Bronchial epithelial cell (primary cell): Measurements from ENCODE around the gene MMS22L. TPM values are rescaled to one million over a fixed set of nuclear protein-coding genes. Genes with fewer than 3 reads are reported as not detected.

Experiments used
- DNase-seq: peaks from one replicate; pipeline ENCODE4 v3.0.0-alpha.2; 2010; ENCODE audit warnings: low read depth
- FAIRE-seq: peaks from 2 replicates; lab custom pipeline; 2011; peaks lifted over from hg19 to GRCh38; lab: Jason Lieb, UNC
- H3K27me3 ChIP-seq: 2 replicates; pipeline ENCODE4 v1.5.1; 2011; ENCODE audit warnings: low read length; ENCODE audit not compliant: control insufficient read depth, insufficient read depth
- H3K36me3 ChIP-seq: 2 replicates; pipeline ENCODE4 v1.5.1; 2011; ENCODE audit warnings: low read length; ENCODE audit not compliant: control insufficient read depth, insufficient read depth
- H3K4me3 ChIP-seq: 2 replicates; pipeline ENCODE4 v1.5.1; 2011; ENCODE audit warnings: mild to moderate bottlenecking, low read depth, low read length, control low read depth
- CTCF ChIP-seq: IDR thresholded peaks from 2 replicates; pipeline ENCODE4 v1.5.1; 2011; ENCODE audit warnings: mild to moderate bottlenecking, moderate library complexity, low read length, control low read depth, inconsistent platforms; ENCODE audit not compliant: insufficient read depth, severe bottlenecking
- total RNA-seq: library from RNA; depleted of rRNA; stranded (reverse); fragments of >200 nt; gene quantifications from 2 replicates; pipeline ENCODE4 v1.2.1, GENCODE V29; 2014

Gene MMS22L
- total RNA-seq, 1 donor from 2014 or later: 8.4 TPM

- no peak overlapping the region for H3K4me3 ChIP-seq
- no peaks in the 10 kb centered on the region for H3K36me3 ChIP-seq
- DNase-seq (no peak), FAIRE-seq (no peak)
- no peaks in the 10 kb centered on the region for H3K27me3 ChIP-seq
- TF ChIP-seq CTCF: no peak
Measured at GRCh38 chr6:97110149-97110548, 172.9 kb downstream of the MMS22L start.

- DNase-seq: no peak
- FAIRE-seq: no peak
- H3K36me3 ChIP-seq: no peaks in the 10 kb centered on the region
- no peak for TF ChIP-seq CTCF
- no peaks in the 10 kb centered on the region for H3K27me3 ChIP-seq
- no peak overlapping the region for H3K4me3 ChIP-seq
Measured at GRCh38 chr6:97109444-97109843, 173.6 kb downstream of the MMS22L start.

- FAIRE-seq: no peak
- Histone ChIP-seq H3K4me3 (no peak overlapping the region), H3K27me3 (no peaks in the 10 kb centered on the region), H3K36me3 (no peaks in the 10 kb centered on the region)
- TF ChIP-seq CTCF: no peak
- DNase-seq: peak; percentile 14
Measured at GRCh38 chr6:97102145-97102790, 180.7 kb downstream of the MMS22L start.

GRCh38 chr6:97100696-97101095, 182.3 kb downstream of the MMS22L start:
- H3K36me3 ChIP-seq: no peaks in the 10 kb centered on the region
- TF ChIP-seq CTCF: no peak
- no peak overlapping the region for H3K4me3 ChIP-seq
- no peak for FAIRE-seq
- DNase-seq: no peak
- H3K27me3 ChIP-seq: no peaks in the 10 kb centered on the region

GRCh38 chr6:97097068-97098047, 185.7 kb downstream of the MMS22L start:
- H3K27me3 ChIP-seq: no peaks in the 10 kb centered on the region
- H3K4me3 ChIP-seq: no peak overlapping the region
- DNase-seq: no peak
- TF ChIP-seq CTCF: no peak
- no peaks in the 10 kb centered on the region for H3K36me3 ChIP-seq
- no peak for FAIRE-seq
